IPS-18c (cell line): Measurements from ENCODE around the gene MPZL2.
"Not testable (repeated sequence)": the region's sequence is repeated elsewhere in the genome, so short reads cannot be mapped to it uniquely, and the experiment has no call there.

Source experiments
- H3K4me3 ChIP-seq: 2 replicates; pipeline ENCODE4 v1.7.0; 2013; ENCODE audit warnings: low read depth, mild to moderate bottlenecking, low read length, moderate library complexity; ENCODE audit not compliant: insufficient read depth
- H3K9me3 ChIP-seq: one replicate; pipeline ENCODE4 v1.6.1; 2013; ENCODE audit warnings: mild to moderate bottlenecking, low read length, moderate library complexity; ENCODE audit not compliant: control insufficient read depth, insufficient read depth

Gene MPZL2

DNA sequence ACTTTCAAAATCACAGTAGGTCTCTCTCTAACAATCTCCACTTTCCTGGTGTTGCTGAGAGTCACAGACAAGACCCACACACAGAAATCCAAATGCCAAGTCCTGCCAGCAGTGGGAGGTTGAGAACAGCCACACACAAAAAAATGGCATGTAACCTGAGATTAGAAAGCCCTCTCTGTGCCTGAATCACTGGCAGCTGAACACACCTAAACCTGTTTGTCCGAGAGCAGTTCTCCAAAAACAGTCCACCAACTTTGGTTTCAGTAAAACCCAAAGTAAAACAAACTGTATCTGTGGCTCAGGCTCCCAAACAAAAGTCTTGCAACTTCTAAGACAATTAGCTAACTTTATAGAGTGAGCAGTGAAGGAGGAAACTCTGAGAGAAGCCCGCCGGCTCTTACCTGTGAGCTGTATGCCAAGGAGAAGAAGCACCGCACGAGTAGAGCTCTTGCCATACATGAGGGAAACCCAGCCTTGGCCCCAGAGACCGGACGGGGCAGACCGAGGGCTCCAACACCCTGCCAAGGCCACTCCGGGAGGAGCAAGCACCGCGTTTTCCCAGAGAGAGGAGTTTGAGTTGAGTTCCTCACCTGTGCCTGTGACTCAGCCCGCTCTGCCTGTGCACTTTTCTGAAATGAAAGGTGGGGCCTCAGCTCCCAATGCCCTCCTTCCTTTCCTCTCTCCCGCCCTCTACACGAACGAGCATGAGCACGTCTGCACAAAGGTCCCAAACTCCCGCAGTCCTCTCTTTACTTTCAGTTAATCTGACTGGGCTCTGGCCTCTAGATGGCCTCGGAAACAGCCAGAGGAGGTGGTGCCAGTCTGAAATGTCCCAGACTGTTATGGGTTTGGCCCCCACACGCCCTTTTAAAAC lies at the start of gene MPZL2:
Gene MPZL2 (minus strand): TSS at position 603 of the 874 bp plus-strand sequence. CDS start 144 bp downstream, at position 459.
- Histone ChIP-seq H3K4me3 (peak within 1 kb of the TSS; percentile 42; the same call in 1 of the 2 replicates), H3K9me3 (no peaks in the 10 kb centered on the region)

DNA sequence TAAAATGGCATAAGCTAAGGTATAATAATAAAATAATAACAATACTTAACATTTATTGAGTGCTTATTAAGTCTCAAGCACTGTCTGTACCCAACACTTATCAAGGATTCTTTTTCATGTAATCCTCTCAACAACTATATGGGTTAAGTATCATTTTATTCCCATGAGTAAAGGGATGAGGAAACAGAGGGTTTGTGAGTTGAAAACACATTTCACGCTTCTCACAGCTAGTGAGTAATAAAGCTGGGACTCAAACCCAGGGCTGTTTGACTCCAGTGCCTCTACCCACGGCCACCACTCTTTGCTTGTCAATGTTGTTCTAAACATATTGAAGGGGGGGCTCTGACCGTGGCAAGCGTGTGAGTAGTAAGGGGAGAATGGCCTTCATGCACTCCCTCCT lies 49.1 kb upstream of the MPZL2 start:
- no peak overlapping the region for H3K4me3 ChIP-seq
- no peaks in the 10 kb centered on the region for H3K9me3 ChIP-seq

DNA sequence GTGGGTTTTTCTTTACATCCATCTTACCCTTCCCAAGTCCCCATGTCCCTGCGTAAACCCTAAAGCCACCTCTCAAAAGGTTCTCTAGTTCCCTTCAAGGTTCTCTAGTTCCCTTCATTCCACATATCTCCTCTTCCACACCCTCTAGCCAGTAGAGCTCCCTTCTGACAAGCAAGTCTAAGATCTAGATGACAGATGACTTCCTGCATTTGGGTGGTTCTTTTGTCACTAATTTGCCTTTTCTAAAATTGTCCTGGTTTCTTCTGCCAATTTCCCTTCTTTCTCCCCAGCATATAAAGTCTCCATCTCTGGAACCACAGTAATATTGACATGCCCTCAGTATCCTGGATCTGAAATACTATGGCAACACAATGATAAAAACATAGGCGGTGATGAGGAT lies 48.2 kb upstream of the MPZL2 start:
- no peak overlapping the region for H3K4me3 ChIP-seq
- H3K9me3 ChIP-seq: no peaks in the 10 kb centered on the region

DNA sequence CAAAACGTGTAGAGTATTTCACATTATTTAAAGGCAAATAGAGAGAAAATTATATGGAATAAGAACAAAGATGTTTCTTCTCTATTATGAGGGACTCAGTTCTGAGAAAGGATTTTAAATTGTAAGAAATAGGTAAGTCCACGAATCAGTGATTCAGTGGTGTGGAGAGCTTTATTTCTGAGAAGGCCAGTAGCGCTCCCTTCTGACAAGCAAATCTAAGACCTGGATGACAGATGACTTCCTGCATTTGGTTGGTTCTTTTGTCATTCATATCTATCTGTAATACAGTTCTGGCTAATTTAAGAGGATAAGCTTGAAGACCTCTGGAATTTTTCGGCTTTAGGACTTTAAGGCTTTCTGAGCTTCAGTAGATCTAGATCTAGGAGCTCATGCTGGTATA lies 47.4 kb upstream of the MPZL2 start:
- no peak overlapping the region for H3K4me3 ChIP-seq

DNA sequence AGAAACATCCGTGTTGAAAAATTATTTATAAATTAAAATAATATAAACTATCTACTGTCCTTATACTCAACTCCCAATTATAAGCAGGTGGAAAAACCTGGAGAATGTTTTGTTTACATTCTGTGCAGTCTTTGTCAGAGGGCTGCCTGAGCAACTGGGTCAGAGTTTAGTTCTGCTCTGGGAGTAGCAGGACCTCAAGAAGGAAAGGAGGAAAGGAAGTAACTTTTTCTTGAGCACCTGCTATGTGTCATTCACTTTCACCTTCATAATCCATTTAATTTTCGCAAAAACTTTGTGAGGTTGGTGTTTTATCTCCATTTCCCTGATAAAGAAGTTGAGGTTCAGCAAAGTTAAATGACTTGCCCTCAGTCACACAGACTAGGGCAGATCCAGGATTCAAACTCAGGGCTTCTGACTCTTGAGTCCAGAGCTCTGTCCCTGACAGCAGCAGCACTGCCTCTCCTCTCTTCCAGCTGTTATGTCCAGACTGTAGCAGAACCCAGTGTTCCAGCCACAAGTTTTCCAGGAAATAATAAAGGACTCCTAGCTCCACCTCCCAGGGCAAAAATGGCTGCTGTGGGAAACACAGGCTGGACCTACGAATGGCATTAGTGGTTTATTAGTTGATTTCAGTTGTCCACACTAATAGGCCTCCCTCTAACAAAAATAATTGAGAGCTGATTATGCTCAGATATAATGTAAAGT lies 46.8 kb upstream of the MPZL2 start:
- Histone ChIP-seq H3K9me3 (no peaks in the 10 kb centered on the region), H3K4me3 (no peak overlapping the region)

More for the DNA sequence above, 47.4 kb upstream of the MPZL2 start:
- H3K9me3 ChIP-seq: no peaks in the 10 kb centered on the region

DNA sequence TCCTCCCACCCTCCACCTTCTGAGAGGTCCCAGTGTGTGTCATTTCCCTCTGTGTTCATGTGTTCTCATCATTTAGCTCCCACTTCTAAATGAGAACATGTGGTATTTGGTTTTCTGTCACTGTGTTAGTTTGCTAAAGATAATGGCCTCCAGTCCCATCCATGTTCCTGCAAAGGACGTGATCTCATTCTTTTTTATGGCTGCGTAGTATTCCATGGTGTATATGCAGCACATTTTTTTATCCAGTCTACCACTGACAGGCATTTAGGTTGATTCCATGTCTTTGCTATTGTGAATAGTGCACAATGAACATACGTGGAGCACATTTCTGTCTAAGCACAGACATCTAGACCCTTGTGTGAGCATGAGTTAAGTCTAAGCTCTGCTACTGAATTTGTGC lies 46.2 kb upstream of the MPZL2 start:
- H3K9me3 ChIP-seq: no peaks in the 10 kb centered on the region
- no peak overlapping the region for H3K4me3 ChIP-seq

DNA sequence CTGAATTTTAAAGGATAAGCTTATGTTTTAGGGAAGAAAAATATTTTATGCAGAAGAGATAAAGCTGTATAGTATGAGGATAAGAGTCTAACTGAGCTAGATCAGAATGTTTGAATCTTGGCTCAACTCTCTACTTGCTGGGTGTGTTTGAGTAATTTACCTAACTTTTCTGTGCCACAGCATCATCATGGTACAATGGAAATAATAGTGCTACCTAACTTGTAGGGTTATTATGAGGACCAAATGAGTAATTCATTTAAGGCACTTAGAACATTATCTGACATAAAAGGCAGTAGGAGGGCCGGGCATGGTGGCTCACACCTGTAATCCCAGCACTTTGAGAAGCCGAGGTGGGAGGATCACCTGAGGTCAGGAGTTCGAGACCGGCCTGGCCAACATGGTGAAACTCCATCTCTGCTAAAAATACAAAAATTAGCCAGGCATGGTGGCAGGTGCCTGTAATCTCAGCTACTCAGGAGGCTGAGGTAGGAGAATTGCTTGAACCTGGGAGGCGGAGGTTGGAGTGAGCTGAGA lies 45.0 kb upstream of the MPZL2 start:
- H3K4me3 ChIP-seq, H3K9me3 ChIP-seq: not testable (repeated sequence)

DNA sequence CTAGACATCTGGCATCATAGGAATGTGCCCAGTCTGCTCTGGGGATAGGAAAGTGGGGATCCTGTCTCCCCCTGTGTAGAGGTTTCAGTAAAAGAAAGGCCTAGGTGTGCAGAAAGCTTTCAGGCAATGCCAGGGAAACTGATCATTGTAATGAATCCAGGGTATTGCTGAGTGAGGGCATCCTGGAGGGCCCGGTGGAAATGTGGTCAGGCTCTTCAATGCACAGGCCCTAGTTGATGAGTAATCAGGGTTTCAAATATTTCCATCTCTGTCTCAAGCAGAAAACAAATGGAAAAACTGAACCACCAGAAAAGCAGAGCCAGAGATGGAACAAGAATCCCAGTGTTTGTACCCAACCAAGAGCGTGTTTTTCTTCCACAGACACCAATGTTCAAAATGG lies 42.5 kb upstream of the MPZL2 start:
- H3K9me3 ChIP-seq: no peaks in the 10 kb centered on the region
- H3K4me3 ChIP-seq: no peak overlapping the region

DNA sequence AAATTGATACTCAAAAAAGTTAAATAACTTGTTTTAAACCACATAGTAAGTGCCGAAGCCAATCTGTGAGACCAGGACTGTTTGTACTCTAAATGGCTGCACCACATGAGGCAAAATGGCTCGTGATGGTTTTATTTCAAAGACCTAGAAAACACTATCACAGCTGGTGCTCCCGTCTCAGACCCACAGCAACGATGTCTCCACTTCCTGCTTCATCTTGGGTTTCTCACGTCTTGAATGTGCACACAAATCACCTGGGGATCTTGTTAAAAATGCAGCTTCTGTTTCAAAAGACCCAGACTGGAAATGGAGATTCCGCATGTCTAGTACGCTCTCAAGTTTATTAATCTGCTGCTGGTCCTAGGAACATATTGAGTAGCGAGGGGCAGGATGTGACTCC lies 41.6 kb upstream of the MPZL2 start:
- no peak overlapping the region for H3K4me3 ChIP-seq
- no peaks in the 10 kb centered on the region for H3K9me3 ChIP-seq

DNA sequence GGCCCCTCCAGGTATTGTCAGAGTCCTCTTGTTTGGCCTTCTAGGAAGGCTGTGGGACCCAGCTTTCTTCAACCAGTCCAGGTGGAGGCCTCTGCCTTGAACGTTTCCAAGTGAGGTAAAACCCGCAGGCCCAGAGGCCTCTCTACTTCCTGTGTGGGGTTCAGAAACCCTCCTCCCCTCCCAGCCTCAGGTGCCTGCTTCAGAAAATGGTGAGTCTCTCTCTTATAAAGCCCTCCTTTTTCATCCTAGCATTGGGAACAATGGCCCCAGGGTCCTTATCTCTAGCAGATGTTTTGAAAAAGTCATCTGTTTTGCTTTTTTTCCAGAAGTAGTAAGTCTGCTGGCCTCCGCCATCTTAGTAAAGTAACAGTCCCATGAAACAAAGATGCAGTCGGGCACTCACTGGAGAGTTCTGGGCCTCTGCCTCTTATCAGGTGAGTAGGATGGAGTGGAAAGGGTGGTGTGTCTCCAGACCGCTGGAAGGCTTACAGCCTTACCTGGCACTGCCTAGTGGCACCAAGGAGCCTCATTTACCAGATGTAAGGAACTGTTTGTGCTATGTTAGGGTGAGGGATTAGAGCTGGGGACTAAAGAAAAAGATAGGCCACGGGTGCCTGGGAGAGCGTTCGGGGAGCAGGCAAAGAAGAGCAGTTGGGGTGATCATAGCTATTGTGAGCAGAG lies 40.6 kb upstream of the MPZL2 start, which contains the start of gene CD3E:
Gene CD3E (plus strand): TSS at position 163 of the 681 bp plus-strand sequence. CDS start 223 bp downstream, at position 386.
- no peak within 1 kb of the TSS for H3K4me3 ChIP-seq
- no peaks in the 10 kb centered on the region for H3K9me3 ChIP-seq

DNA sequence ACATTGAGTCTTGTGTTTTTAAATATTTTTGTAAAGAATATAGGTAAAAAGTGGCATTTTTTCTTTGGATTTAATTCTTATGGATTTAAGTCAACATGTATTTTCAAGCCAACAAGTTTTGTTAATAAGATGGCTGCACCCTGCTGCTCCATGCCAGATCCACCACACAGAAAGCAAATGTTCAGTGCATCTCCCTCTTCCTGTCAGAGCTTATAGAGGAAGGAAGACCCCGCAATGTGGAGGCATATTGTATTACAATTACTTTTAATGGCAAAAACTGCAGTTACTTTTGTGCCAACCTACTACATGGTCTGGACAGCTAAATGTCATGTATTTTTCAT lies 40.1 kb upstream of the MPZL2 start:
- Histone ChIP-seq H3K4me3 (no peak overlapping the region), H3K9me3 (no peaks in the 10 kb centered on the region)

DNA sequence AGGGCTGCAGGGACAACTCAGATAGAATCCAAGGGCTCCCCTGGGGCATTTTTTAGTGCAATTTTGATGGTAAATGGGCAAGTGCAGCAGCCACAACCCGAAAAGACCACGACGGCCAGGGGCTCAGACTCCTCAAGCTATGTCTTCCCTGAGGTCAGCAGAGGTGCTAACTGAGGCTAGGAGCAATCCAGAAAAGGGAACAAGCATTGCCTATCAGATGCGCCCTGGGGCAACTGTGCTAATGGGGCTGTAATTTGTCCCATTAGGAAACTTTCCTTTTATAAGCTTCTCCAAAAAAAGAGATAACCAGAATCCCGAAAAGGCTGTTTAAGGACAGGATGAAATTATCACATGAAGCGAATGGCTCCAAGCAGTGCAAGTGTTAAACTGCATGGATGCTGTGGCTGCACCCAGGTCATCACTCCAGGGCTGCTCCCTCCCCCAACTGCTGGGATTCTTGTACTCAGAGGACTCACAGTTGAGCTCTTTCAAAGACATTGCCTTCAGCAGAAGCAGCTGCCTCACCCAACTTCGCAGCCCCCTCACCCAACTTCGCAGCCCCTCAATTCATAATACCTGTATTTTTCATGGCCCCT lies 37.6 kb upstream of the MPZL2 start:
- Histone ChIP-seq H3K4me3 (no peak overlapping the region), H3K9me3 (no peaks in the 10 kb centered on the region)

DNA sequence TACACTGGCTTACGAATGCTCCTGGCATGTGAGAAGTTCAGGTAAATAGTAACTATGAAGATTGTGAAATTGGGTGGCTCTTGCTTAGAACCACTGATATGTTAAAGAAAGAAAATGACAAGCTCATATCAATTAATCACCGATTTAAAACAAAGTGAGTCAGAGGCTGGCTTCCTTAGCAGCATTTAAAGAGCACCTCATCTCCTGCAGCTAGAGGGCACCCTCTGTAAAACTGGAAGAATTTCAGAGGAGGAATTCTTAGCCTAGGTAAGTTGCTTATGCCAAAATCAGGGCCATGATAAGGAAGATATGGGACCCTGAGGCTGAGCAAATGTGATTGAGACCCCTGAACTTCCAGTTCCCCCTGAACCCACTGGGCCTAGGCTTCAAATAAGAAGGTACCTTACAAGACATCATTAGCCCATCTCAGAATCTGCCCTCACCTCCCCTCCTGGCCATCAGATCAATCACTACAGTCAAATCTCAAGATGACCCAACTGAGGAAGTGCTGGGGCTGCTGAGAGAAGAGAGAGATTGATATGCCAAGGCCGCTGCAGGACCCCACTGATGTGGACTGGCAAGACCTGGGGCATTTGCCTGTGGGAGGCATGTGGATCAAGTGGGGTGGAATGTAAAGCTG lies 31.8 kb upstream of the MPZL2 start:
- H3K9me3 ChIP-seq: no peaks in the 10 kb centered on the region
- no peak overlapping the region for H3K4me3 ChIP-seq

DNA sequence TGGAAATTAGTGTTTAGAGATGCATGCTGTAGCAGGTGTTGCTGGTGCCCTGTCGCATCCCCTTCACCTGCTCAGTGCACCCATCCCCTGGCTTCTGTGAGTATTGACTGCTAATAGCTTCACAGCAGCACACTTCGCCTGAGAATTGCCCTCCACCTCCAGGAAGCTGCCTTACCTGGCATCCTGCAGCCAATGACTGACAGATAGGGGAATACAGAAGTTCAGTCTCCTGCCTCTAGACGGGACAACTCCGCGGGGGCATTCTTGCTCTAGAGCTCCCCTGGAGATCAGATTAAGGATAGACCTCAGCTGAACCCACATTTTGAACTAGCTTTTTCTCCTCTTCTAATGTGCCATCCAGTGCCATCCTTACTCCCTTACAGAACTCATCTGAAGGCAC lies 31.1 kb upstream of the MPZL2 start:
- H3K4me3 ChIP-seq: no peak overlapping the region
- H3K9me3 ChIP-seq: no peaks in the 10 kb centered on the region

DNA sequence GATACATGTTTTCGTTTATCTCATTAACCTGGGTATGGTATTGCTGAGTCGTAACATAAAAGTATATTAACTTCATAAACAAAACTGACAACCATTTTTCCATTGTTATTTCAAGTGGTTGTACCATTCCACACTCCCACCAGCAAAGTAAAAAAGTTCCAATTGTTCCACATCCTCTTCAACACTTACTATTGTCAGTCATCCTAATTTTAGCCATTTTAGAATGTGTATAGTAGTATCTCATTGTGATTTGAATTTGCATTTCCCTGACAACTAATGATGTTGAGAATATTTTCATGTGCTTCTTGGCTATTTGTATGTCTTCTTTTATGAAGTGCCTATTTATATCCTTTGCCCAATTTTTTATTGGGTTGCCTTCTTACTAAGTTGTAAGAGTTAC lies 30.0 kb upstream of the MPZL2 start:
- H3K4me3 ChIP-seq: no peak overlapping the region
- no peaks in the 10 kb centered on the region for H3K9me3 ChIP-seq

DNA sequence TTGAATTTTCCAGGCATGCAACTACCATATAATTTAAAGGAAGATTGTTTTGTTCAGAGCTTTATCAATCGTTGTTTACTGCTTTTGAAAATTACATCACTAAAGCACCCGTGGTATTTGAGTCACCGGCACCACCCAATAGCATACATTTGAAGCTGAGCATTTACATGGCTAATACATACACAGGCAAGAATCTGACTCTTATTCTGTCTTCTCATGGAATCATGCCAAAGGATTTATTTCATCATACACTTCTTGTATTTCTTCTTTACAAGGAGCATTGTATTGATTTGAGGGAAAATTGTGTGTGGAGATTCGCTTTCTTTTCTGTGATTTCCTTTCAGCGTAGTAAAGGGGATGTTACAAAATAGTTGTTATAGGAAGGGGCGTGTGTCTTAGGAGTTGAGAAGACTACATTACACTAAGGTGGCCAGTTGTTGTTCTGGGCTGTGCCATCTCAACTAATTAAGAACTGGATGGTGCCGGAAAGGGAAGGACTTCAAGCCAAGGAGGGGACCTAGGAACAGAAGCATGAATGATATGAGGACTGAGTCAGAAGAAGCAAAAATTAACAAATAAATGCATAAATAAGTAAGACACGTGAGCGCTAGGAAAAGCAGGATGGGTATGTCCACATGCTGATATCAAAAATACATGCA lies 27.5 kb upstream of the MPZL2 start:
- peaks cover 2% of the 10 kb centered on the region for H3K9me3 ChIP-seq
- H3K4me3 ChIP-seq: no peak overlapping the region
